ENCODE data around the gene CPED1.

Gene CPED1

GRCh38 chr7:121344497-121344896 is 356.0 kb downstream of the CPED1 start:
- in situ Hi-C loops (cut with MboI; ENCODE audit: low sequenced_read_pairs): no loop called here
- no peaks in the 10 kb centered on the region for H3K27me3 ChIP-seq (ENCODE audit: low read depth)
- no peaks in the 10 kb centered on the region for H3K4me1 ChIP-seq
- H3K36me3 ChIP-seq (replicated peaks): no peaks in the 10 kb centered on the region
- H3K4me3 ChIP-seq: no peak overlapping the region
- DNase-seq (ENCODE audit: low spot score in 2 of 2): no peak
- no peaks in the 10 kb centered on the region for H3K9me3 ChIP-seq
